ENCODE results near the gene RUSF1.

RUSF1 gene

GRCh38 chr16:31483081-31483480 lies 25.1 kb downstream of the RUSF1 start, which contains the start of gene SLC5A2:
SLC5A2 (plus strand) TSS chr16:31483123; CDS start chr16:31483137, 14 bp downstream.
- TF ChIP-seq GATA3 (IDR thresholded peaks at IDR 0.05; ENCODE audit: low read depth, low read length) (no peak), GATA2 (IDR thresholded peaks at IDR 0.05; ENCODE audit: low read depth, low read length) (no peak)

GRCh38 chr16:31480851-31481536 lies 27.2 kb downstream of the RUSF1 start:
- TF ChIP-seq GATA2 (IDR thresholded peaks at IDR 0.05; ENCODE audit: low read depth, low read length), result no peak
- no peak for TF ChIP-seq GATA3 (IDR thresholded peaks at IDR 0.05; ENCODE audit: low read depth, low read length)

- no peak for TF ChIP-seq GATA2 (IDR thresholded peaks at IDR 0.05; ENCODE audit: low read depth, low read length)
- no peak for TF ChIP-seq GATA3 (IDR thresholded peaks at IDR 0.05; ENCODE audit: low read depth, low read length)
Observed at GRCh38 chr16:31479751-31480150, 28.4 kb downstream of the RUSF1 start.

GRCh38 chr16:31478956-31479355 lies 29.2 kb downstream of the RUSF1 start:
- no peak for TF ChIP-seq GATA2 (IDR thresholded peaks at IDR 0.05; ENCODE audit: low read depth, low read length)
- TF ChIP-seq GATA3 (IDR thresholded peaks at IDR 0.05; ENCODE audit: low read depth, low read length), result no peak

GRCh38 chr16:31477220-31478216 lies 30.7 kb downstream of the RUSF1 start:
- no peak for TF ChIP-seq GATA2 (IDR thresholded peaks at IDR 0.05; ENCODE audit: low read depth, low read length)
- TF ChIP-seq GATA3 (IDR thresholded peaks at IDR 0.05; ENCODE audit: low read depth, low read length), result no peak

GRCh38 chr16:31476303-31477219 lies 31.6 kb downstream of the RUSF1 start:
- TF ChIP-seq GATA2 (IDR thresholded peaks at IDR 0.05; ENCODE audit: low read depth, low read length) (no peak), GATA3 (IDR thresholded peaks at IDR 0.05; ENCODE audit: low read depth, low read length) (no peak)

- no peak for TF ChIP-seq GATA3 (IDR thresholded peaks at IDR 0.05; ENCODE audit: low read depth, low read length)
Observed at GRCh38 chr16:31475946-31476302, 32.3 kb downstream of the RUSF1 start.

GRCh38 chr16:31474773-31475738 lies 33.1 kb downstream of the RUSF1 start:
- TF ChIP-seq GATA2 (IDR thresholded peaks at IDR 0.05; ENCODE audit: low read depth, low read length) (no peak), GATA3 (IDR thresholded peaks at IDR 0.05; ENCODE audit: low read depth, low read length) (no peak)

GRCh38 chr16:31474173-31474714 lies 33.9 kb downstream of the RUSF1 start:
- TF ChIP-seq GATA2 (IDR thresholded peaks at IDR 0.05; ENCODE audit: low read depth, low read length) (no peak), GATA3 (IDR thresholded peaks at IDR 0.05; ENCODE audit: low read depth, low read length) (no peak)

GRCh38 chr16:31473264-31473984 lies 34.8 kb downstream of the RUSF1 start:
- no peak for TF ChIP-seq GATA3 (IDR thresholded peaks at IDR 0.05; ENCODE audit: low read depth, low read length)
- TF ChIP-seq GATA2 (IDR thresholded peaks at IDR 0.05; ENCODE audit: low read depth, low read length), result peak; percentile 91

- TF ChIP-seq GATA2 (IDR thresholded peaks at IDR 0.05; ENCODE audit: low read depth, low read length) (no peak), GATA3 (IDR thresholded peaks at IDR 0.05; ENCODE audit: low read depth, low read length) (no peak)
Observed at GRCh38 chr16:31472709-31473203, 35.4 kb downstream of the RUSF1 start.
